ENCODE data around the gene TM2D3. TPM values are rescaled to one million over a fixed set of nuclear protein-coding genes. Genes with fewer than 3 reads are reported as not detected.

The TM2D3 gene
- total RNA-seq, 1 donor from 2014 or later = 55.3 TPM

GRCh38 chr15:101651554-101652097 lies 555 bp downstream of the TM2D3 start:
- no peaks in the 10 kb centered on the region for H3K9me3 Mint-ChIP-seq (ENCODE audit: unreplicated experiment)
- TF ChIP-seq CTCF (IDR thresholded peaks at IDR 0.05) = no peak
- no peak for DNase-seq (ENCODE audit: extremely low spot score, unreplicated experiment)
- peak overlapping the region; percentile 93 for H3K27ac Mint-ChIP-seq (ENCODE audit: unreplicated experiment)
- H3K4me1 Mint-ChIP-seq (ENCODE audit: unreplicated experiment) = peaks cover 28% of the 10 kb centered on the region
- no peaks in the 10 kb centered on the region for H3K27me3 Mint-ChIP-seq (ENCODE audit: unreplicated experiment)
- peak overlapping the region; percentile 88 for H3K4me3 Mint-ChIP-seq (ENCODE audit: unreplicated experiment)
- H3K36me3 Mint-ChIP-seq (ENCODE audit: unreplicated experiment) = peaks cover 10% of the 10 kb centered on the region

GRCh38 chr15:101650145-101650544 lies 2.0 kb downstream of the TM2D3 start:
- no peak for DNase-seq (ENCODE audit: extremely low spot score, unreplicated experiment)
- H3K36me3 Mint-ChIP-seq (ENCODE audit: unreplicated experiment) = peaks cover 22% of the 10 kb centered on the region
- TF ChIP-seq CTCF (IDR thresholded peaks at IDR 0.05) = no peak
- H3K9me3 Mint-ChIP-seq (ENCODE audit: unreplicated experiment) = no peaks in the 10 kb centered on the region
- no peaks in the 10 kb centered on the region for H3K27me3 Mint-ChIP-seq (ENCODE audit: unreplicated experiment)
- H3K4me1 Mint-ChIP-seq (ENCODE audit: unreplicated experiment) = peaks cover 28% of the 10 kb centered on the region
- H3K4me3 Mint-ChIP-seq (ENCODE audit: unreplicated experiment) = no peak overlapping the region
- no peak overlapping the region for H3K27ac Mint-ChIP-seq (ENCODE audit: unreplicated experiment)

GRCh38 chr15:101648356-101648755 lies 3.8 kb downstream of the TM2D3 start:
- Mint-ChIP-seq H3K4me3 (ENCODE audit: unreplicated experiment) (no peak overlapping the region), H3K36me3 (ENCODE audit: unreplicated experiment) (peaks cover 27% of the 10 kb centered on the region), H3K27me3 (ENCODE audit: unreplicated experiment) (no peaks in the 10 kb centered on the region)

GRCh38 chr15:101647251-101647650 lies 4.9 kb downstream of the TM2D3 start:
- Mint-ChIP-seq H3K4me3 (ENCODE audit: unreplicated experiment) (no peak overlapping the region), H3K36me3 (ENCODE audit: unreplicated experiment) (peaks cover 36% of the 10 kb centered on the region), H3K9me3 (ENCODE audit: unreplicated experiment) (no peaks in the 10 kb centered on the region), H3K27me3 (ENCODE audit: unreplicated experiment) (no peaks in the 10 kb centered on the region), H3K4me1 (ENCODE audit: unreplicated experiment) (peaks cover 29% of the 10 kb centered on the region), H3K27ac (ENCODE audit: unreplicated experiment) (no peak overlapping the region)
- TF ChIP-seq CTCF (IDR thresholded peaks at IDR 0.05) = no peak
- DNase-seq (ENCODE audit: extremely low spot score, unreplicated experiment) = no peak

More at GRCh38 chr15:101648356-101648755, 3.8 kb downstream of the TM2D3 start:
- Mint-ChIP-seq H3K27ac (ENCODE audit: unreplicated experiment) (no peak overlapping the region), H3K4me1 (ENCODE audit: unreplicated experiment) (peaks cover 25% of the 10 kb centered on the region), H3K9me3 (ENCODE audit: unreplicated experiment) (no peaks in the 10 kb centered on the region)
- no peak for TF ChIP-seq CTCF (IDR thresholded peaks at IDR 0.05)
- no peak for DNase-seq (ENCODE audit: extremely low spot score, unreplicated experiment)

GRCh38 chr15:101646672-101647071 lies 5.5 kb downstream of the TM2D3 start:
- Mint-ChIP-seq H3K4me3 (ENCODE audit: unreplicated experiment) (no peak overlapping the region), H3K4me1 (ENCODE audit: unreplicated experiment) (peaks cover 29% of the 10 kb centered on the region), H3K27ac (ENCODE audit: unreplicated experiment) (no peak overlapping the region), H3K27me3 (ENCODE audit: unreplicated experiment) (no peaks in the 10 kb centered on the region), H3K36me3 (ENCODE audit: unreplicated experiment) (peaks cover 38% of the 10 kb centered on the region), H3K9me3 (ENCODE audit: unreplicated experiment) (no peaks in the 10 kb centered on the region)
- DNase-seq (ENCODE audit: extremely low spot score, unreplicated experiment) = no peak
- TF ChIP-seq CTCF (IDR thresholded peaks at IDR 0.05) = no peak
